ENCODE measurements around the gene NUP214.
"Not testable (repeated sequence)": the region's sequence is repeated elsewhere in the genome, so short reads cannot be mapped to it uniquely, and the experiment has no call there.

Gene NUP214

GRCh38 chr9:131180454-131180853 lies 55.1 kb downstream of the NUP214 start:
- peak overlapping the region in 3 of 21 experiments; percentile 26 to 84 (median 53) for H3K27ac ChIP-seq
- no peak overlapping the region for H3K4me3 ChIP-seq

DNA sequence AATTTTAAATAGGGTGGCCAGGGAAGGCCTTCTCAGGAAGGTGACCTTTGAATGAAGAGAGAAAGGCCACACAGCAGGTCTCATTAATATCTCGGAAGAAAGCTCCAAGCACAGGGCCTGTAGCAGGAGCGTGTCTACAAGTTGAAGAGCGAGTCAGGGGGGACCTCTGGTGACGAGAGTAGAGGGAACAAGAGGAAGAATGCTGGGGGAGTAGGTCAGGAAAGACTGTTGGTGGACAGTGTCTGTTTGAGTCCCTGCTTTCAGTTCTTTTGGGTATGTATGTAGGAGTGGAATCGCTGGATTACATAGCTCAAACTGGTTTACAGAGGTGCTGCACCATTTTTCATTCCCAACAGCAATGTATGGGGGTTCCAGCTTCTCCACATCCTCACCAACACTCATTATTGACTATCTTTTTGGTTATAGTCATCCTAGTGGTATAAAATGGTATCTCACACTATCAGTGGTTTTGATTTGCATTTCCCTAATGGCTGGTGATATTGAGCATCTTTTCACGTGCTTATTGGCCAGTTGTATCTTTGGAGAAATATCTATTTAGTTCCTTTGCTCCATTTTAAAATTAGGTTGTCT lies 55.8 kb downstream of the NUP214 start:
- Histone ChIP-seq H3K4me3 (no peak overlapping the region), H3K27ac (peak overlapping the region in 2 of 21 experiments; percentile 33 to 41)

DNA sequence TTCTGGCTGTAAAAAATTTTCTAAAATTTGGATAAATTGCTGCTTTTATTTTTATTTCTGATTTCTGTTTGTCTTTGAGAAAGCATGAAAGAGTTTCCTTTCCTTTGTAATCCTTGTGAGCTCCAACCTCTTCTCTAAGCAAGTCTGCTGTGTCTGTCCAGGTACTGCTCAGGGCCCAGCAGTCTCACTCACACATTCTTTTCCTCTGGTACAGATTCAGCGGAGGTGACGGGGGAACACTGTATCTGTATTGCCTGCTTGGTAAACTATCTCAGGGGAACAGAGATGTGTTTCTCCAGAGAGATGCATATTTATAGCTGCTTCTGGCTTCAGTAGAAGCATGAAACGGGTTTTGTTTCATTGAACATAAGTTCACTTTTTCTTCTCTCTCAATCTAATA lies 60.5 kb downstream of the NUP214 start:
- Histone ChIP-seq H3K27ac (no peak overlapping the region), H3K4me3 (no peak overlapping the region)

- Histone ChIP-seq H3K4me3 (no peak overlapping the region), H3K27ac (no peak overlapping the region)
Measured at GRCh38 chr9:131186622-131187021, 61.2 kb downstream of the NUP214 start.

DNA sequence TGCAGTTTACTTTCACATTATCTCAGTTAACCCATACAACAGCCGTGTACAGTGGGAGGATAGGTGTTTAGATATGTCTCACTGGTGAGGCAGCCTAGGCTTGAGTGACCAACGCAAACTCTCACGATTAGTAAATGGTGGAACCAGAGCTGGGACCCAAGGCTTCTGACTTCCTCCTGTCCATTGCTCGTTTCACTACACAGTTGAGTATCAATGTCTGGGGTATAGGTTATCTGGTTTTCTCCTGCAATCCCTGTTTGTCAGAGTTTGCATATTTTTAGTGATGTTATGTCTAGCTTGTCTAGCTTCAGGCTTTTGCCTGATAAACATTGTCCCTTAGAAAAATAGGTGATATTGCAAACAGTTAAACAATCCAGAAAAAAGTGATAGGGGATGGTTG lies 62.6 kb downstream of the NUP214 start:
- no peak overlapping the region for H3K4me3 ChIP-seq
- no peak overlapping the region for H3K27ac ChIP-seq

GRCh38 chr9:131188976-131189375 lies 63.6 kb downstream of the NUP214 start:
- Histone ChIP-seq H3K4me3 (no peak overlapping the region), H3K27ac (no peak overlapping the region)

GRCh38 chr9:131190191-131190590 lies 64.8 kb downstream of the NUP214 start:
- Histone ChIP-seq H3K4me3 (no peak overlapping the region), H3K27ac (no peak overlapping the region)

GRCh38 chr9:131191032-131191431 lies 65.6 kb downstream of the NUP214 start:
- H3K27ac ChIP-seq, H3K4me3 ChIP-seq: not testable (repeated sequence)

GRCh38 chr9:131191857-131192256 lies 66.5 kb downstream of the NUP214 start:
- Histone ChIP-seq H3K27ac (no peak overlapping the region), H3K4me3 (no peak overlapping the region)

GRCh38 chr9:131193051-131193450 lies 67.7 kb downstream of the NUP214 start:
- Histone ChIP-seq H3K4me3 (no peak overlapping the region), H3K27ac (no peak overlapping the region)

DNA sequence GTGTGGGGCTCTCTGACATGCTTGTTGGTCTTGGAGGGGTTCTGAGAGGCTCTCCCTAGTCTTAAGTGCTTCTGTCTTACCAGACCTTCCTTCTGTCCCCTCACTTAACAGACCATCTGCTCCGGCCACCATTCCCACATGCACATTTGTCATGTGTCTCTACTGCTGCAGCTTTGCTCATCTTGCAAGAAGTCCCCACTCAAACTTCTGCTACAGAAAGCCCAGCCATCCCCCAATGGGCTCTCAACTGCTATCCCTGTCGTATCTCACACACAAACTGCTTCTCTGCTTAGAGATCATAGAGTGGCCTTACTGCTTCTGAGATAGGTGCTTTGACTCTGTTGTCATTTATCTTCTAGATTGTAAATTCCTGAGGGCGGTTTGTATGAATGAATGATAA lies 69.4 kb downstream of the NUP214 start:
- no peak overlapping the region for H3K4me3 ChIP-seq
- H3K27ac ChIP-seq: no peak overlapping the region

DNA sequence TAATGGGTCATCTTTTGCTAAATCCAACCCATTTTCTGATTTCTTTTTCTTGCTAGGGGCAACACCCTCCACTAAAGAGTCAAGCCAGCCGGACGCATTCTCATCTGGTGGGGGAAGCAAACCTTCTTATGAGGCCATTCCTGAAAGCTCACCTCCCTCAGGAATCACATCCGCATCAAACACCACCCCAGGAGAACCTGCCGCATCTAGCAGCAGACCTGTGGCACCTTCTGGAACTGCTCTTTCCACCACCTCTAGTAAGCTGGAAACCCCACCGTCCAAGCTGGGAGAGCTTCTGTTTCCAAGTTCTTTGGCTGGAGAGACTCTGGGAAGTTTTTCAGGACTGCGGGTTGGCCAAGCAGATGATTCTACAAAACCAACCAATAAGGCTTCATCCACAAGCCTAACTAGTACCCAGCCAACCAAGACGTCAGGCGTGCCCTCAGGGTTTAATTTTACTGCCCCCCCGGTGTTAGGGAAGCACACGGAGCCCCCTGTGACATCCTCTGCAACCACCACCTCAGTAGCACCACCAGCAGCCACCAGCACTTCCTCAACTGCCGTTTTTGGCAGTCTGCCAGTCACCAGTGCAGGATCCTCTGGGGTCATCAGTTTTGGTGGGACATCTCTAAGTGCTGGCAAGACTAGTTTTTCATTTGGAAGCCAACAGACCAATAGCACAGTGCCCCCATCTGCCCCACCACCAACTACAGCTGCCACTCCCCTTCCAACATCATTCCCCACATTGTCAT lies 72.0 kb downstream of the NUP214 start:
- Histone ChIP-seq H3K4me3 (no peak overlapping the region), H3K27ac (no peak overlapping the region)

- Histone ChIP-seq H3K27ac (no peak overlapping the region), H3K4me3 (no peak overlapping the region)
Measured at GRCh38 chr9:131198041-131198715, 72.8 kb downstream of the NUP214 start.

DNA sequence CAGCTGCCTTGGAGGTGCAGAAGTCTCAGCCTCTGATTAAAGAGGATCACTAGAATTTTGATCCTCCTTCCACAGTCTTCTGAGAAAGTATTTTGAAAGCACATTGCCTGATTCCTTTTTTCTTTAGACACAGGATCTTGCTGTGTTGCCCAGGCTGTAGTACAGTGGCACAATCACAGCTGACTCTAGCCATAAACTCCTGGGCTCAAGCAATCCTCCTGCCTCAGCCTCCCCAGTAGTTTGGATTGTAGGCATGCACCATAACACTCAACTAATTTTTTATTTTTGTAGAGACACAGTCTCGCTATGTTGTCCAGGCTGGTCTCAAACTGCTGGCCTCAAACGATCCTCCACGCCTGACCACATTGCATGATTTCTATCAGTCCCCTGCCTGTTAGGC lies 76.5 kb downstream of the NUP214 start:
- no peak overlapping the region for H3K27ac ChIP-seq

DNA sequence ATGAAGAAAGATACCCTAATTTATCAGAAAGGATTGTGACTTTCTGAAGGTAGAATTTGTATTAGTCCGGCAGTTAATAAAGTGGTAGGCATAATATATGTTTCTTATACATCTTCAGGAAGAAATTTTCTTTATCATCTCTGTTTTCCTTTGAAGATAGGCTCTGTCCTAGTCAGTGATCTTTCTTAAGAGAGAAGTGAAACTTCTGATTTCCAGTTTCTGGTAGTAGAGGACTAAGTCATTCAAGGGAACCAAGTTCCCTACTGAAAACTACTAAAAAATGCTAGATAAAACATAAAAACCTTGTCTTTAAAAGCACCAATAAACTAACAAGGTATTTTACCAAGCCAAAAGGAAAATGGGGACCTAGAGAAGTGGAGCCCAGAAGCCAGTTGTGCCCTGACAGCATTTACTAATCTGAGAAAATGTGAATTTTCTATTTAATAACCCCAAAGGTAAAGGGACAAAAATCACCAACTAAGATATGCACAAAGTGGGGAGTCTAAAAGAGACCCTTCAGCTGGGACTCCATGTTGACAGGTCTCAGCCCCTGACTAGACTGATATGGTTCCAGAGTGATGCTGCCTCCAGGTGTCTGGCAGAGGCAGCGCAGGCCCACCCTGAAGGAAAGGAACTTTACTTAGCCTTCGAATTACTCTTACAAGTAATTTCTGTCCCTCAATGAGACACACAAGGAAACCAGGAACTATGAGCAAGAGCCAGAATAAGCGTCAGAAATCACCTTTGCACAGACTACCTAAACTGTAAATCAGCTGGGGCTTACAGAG lies 78.2 kb downstream of the NUP214 start:
- H3K4me3 ChIP-seq: no peak overlapping the region

More for the DNA sequence above, 76.5 kb downstream of the NUP214 start:
- no peak overlapping the region for H3K4me3 ChIP-seq

DNA sequence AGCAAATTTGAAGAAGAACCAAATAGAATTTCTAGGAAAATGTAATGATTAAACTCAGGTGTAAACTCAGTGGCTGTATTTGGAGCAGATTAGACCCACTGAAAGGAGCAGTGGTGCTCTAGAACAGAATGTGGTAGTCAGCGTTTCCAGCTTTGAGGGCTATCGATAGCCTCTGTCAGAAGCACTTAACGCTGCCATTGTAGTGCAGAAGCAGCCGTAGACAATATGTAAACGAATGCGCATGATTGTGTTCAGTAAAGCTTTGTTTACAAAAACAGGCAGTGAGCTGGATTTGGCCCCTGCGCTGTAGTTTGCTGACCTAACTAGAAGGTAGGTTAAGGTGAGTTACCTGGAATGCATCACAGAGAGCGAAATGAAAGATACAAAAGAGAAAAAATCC lies 78.9 kb downstream of the NUP214 start:
- H3K27ac ChIP-seq: no peak overlapping the region
- no peak overlapping the region for H3K4me3 ChIP-seq

More for the DNA sequence above, 78.2 kb downstream of the NUP214 start:
- no peak overlapping the region for H3K27ac ChIP-seq

DNA sequence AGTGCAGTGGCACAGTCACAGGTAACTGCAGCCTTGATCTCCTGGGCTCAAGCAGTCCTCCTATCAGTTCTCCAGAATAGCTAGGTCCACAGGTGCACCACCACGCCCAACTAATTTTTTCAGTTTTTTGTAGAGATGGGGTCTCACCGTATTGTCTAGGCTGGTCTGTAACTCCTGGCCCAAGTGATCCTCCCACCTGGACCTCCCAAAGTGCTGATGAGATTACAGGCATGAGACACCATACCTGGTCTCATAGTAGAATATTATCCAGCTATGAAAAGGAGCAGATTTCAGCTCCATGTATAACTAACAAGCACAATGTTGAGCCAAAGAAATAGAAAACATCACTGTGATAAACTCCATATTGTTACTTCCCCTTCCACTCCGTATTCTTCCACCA lies 81.1 kb downstream of the NUP214 start:
- Histone ChIP-seq H3K27ac (no peak overlapping the region), H3K4me3 (no peak overlapping the region)

DNA sequence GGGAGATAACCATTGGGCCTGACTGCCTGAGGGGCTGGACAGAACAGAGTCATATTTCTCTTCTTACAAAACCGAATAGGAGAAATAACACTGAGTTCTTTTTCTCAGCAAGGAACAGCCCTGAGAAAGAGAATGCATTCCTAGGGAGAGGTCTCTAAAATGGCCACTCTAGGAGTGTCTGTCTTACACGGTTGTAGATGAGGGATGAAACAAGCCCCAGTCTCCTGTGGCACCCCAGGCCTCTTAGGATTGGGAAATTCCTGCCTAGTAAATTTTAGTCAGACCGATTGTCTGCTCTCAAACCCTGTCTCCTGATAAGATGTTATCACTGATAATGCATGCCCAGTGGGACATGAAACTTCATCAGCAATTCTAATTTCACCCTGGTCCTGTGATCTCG lies 86.5 kb downstream of the NUP214 start:
- not testable (repeated sequence) for H3K4me3 ChIP-seq, H3K27ac ChIP-seq

- Histone ChIP-seq H3K27ac (peak overlapping the region in 1 of 21 experiments; percentile 14), H3K4me3 (no peak overlapping the region)
Measured at GRCh38 chr9:131214286-131214856, 89.0 kb downstream of the NUP214 start.

DNA sequence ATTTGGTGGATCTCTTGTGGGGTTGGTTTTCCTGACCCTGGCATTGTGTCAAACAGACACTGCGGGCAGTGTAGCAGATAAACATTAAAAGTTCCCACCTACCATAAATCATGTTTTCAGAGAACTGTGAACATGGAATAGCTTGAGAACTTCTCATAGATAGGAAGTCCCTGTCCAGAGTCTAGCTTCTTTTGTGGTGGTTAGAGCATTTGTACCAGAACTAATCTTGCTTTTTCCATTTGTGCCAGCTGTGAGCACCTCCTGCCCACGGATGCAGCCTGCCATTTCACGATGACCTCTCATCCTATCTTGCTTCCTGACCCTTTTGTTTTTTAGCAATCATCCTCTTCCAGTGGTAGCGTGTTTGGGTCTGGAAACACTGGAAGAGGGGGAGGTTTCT lies 89.5 kb downstream of the NUP214 start:
- Histone ChIP-seq H3K4me3 (no peak overlapping the region), H3K27ac (peak overlapping the region in 1 of 21 experiments; percentile 14)

Measured in skin epidermis (tissue), 12 donors.